ENCODE data around the gene PHF24.

DNA sequence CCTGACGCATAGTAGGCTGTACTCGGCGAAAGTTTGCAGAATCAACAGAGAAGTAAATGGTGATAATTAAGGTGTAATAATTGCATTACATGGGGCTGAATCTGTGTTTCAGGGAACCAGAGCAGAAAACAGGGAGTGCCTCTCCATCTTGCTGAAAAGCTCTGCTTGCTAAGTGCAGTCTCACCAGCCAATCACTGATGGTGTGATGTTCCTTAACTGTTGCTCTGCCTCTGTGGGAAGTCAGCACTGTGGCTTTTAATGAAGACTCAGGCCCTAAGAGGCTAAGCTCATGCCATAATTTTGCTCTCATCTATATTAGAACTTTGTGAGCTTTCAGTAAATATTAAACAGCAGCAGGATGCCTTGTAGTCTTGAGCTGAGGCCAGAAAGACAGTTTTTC lies 4.5 kb downstream of the PHF24 start:
- TF ChIP-seq, protein P1, sequence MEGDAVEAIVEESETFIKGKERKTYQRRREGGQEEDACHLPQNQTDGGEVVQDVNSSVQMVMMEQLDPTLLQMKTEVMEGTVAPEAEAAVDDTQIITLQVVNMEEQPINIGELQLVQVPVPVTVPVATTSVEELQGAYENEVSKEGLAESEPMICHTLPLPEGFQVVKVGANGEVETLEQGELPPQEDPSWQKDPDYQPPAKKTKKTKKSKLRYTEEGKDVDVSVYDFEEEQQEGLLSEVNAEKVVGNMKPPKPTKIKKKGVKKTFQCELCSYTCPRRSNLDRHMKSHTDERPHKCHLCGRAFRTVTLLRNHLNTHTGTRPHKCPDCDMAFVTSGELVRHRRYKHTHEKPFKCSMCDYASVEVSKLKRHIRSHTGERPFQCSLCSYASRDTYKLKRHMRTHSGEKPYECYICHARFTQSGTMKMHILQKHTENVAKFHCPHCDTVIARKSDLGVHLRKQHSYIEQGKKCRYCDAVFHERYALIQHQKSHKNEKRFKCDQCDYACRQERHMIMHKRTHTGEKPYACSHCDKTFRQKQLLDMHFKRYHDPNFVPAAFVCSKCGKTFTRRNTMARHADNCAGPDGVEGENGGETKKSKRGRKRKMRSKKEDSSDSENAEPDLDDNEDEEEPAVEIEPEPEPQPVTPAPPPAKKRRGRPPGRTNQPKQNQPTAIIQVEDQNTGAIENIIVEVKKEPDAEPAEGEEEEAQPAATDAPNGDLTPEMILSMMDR (IDR thresholded peaks at IDR 0.05), result no peak
- no peak for TF ChIP-seq POLR2A (IDR thresholded peaks at IDR 0.05)
- TF ChIP-seq POLR2AphosphoS5 (IDR thresholded peaks at IDR 0.05), result no peak
- TF ChIP-seq EP300 (IDR thresholded peaks at IDR 0.05), result no peak

Data from gastroesophageal sphincter (tissue), 3 donors.